NCI-H526 treated with DMSO at 0.1 percent for 48 hours (cell line): ENCODE measurements around the gene F2R.

ENCODE experiments used
- DNase-seq: peaks from one replicate; lab custom pipeline; 2025; lab: John Stamatoyannopoulos, UW

Gene F2R

GRCh38 chr5:76690704-76691466, 25.0 kb upstream of the F2R start:
- no peak for DNase-seq

GRCh38 chr5:76691467-76692273, 24.3 kb upstream of the F2R start:
- DNase-seq: no peak

DNA sequence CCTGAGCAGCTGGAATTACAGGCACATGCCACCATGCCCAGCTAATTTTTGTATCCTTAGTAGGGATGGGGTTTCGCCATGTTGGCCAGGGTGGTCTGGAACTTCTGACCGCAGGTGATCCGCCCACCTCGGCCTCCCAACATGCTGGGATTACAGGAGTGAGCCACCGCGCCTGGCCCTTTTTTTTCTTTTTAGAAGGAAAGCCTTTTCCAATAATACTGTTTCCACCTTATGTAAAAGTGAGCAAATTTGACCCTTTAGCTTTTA, 23.7 kb upstream of the F2R start:
- DNase-seq: no peak

DNA sequence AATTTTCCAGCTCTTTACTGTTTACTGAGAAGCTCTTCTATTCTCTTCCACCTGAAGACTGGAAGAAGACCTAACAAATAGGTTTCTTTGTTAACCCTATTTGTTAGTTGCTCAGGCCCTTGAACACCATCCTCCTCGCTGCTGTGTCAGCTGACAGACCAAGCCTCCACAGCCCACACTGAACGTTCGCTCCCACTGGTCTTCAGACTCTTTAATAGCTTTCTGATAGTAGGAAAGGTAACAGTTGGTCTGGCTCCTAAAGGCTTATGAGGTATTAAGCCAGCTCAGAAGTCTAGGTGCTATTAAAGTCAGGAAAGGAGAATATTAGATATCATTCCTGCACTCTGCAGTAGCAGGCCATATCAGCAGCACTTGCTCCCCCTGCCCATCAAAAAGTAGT, 23.3 kb upstream of the F2R start:
- DNase-seq: no peak

DNA sequence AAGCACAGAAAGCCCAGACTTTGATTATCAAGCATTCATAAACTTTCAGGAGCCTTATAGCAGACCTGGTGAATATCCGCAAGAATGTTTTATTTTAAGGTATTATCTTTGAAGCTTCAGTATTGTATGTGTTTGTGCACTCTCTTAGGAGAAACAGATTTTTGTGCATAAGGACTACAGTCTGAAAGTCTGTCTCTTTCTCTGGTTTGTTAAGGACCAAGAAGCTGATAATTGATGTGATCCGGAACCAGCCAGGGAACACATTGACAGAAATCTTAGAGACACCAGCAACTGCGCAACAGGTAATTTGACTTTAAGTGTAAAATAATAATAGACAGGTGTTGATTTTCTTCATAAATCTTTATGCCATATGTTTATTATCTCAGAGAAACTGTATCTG, 22.8 kb upstream of the F2R start:
- DNase-seq: no peak

DNA sequence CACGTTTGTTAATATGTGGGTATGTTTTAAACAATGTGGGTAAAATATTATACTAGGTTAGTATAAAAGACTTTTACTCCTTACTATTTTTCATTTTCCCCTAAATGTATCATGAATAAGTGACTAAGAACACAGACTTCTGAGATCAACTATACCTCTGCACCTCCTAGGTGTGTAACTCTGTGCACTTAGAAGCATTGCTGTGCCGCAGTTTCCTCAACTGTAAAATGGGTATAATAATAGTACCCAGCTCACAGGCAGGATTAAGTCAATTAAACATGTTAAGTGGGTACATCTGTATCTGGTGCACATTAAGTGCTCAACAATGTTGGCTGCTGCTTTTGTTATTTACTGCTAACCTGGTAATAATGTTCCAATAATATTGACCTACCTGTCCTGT, 21.6 kb upstream of the F2R start:
- DNase-seq: no peak

DNA sequence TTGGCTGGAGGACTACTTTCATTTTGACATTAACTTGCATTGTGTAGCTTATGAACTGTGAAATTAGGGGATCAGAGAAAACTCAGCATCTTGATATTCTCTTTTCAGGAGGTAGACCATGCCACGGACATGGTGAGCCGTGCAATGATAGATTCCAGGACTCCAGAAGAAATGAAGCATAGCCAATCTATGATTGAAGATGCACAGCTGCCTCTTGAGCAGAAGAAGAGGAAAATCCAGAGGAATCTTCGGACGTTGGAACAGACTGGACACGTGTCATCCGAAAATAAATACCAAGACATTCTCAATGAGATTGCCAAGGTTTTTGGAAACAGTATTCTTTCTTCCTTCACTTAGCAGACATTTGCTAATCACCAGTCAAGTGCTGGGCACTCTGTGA, 20.6 kb upstream of the F2R start:
- no peak for DNase-seq

GRCh38 chr5:76696251-76696650, 19.7 kb upstream of the F2R start:
- no peak for DNase-seq

DNA sequence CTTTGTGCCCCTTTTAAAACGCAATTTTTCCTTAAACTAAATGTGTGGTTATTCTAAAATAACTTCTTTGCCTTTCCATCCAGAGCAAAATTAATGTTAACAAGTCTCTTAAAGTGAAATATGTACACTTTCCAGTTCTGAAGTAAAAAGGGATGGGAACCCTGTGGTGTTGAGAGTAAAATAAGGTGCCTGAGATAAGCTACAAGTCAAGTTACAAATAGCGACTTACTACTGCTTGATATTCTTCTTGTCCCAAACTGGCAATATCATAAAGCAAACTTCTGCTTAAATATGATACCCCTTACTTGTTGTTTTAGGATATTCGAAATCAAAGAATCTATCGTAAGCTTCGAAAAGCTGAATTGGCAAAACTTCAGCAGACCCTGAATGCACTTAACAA, 18.3 kb upstream of the F2R start:
- no peak for DNase-seq

DNA sequence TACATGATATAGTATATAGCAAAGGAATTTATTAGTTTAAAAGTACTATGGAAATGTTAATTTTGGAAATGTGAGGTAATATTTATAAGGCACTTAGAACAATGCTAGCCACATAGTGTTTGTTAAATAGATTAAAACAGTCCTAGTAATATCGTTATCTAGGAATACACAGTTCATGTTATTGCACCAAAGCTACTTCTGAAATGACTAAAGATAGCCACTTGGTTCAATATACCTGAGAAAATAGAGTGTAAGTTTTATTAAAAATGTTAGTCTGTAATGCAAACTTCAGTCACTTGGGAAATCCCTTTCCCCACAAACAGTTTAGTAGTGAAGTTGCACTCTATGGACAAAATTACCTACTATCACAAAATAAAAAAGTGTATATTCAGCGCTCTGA, 15.4 kb upstream of the F2R start:
- no peak for DNase-seq

GRCh38 chr5:76701298-76701697, 14.6 kb upstream of the F2R start:
- no peak for DNase-seq

- DNase-seq: no peak
These were observed 12.2 kb upstream of the F2R start for GRCh38 chr5:76703707-76704106.

DNA sequence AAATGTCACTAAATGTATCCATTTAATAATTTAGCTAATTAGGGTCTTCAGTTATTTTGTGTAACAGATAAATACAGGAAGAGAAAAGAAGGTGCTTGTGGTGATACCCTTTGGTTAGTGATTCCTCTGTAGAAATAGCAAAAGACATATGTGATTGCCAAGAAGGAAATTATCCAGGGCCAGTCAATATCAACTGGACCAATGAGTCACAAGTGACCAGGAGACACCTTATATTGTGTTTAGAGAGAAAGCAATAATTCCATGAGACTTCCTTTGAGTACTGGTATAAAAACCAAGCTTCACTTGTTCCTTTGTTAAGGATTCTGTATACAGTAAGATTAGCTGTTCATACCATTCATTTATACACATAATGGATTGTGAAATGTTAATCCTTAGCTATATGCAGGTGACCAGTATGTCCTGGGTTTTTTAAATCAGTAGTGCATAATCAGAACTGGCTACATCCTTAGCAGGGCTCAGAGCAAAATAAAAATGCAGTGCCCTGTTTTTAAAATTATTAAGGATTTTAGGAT, 11.7 kb upstream of the F2R start:
- DNase-seq: no peak

GRCh38 chr5:76705574-76705973, 10.4 kb upstream of the F2R start:
- DNase-seq: no peak

- no peak for DNase-seq
These were observed 6.2 kb upstream of the F2R start for GRCh38 chr5:76709762-76710161.

DNA sequence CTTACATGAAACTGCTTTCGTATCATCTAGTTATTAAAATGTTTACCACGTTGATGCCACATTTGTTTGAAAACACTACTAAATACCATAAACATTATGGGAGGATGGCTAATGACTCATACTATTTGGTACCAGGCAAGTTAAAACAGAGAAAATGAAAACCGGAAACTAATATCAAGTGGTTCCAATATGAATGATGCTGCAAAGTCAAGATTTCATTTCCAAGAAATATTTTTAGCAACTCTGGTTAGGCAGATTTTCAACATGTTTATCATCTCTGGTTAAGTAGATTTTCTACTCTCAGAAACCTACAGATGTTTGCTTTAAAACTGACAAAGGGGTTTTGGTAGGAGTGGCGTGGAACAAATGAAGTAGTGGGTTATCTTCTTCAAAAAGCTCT, 4.9 kb upstream of the F2R start:
- DNase-seq: no peak

DNA sequence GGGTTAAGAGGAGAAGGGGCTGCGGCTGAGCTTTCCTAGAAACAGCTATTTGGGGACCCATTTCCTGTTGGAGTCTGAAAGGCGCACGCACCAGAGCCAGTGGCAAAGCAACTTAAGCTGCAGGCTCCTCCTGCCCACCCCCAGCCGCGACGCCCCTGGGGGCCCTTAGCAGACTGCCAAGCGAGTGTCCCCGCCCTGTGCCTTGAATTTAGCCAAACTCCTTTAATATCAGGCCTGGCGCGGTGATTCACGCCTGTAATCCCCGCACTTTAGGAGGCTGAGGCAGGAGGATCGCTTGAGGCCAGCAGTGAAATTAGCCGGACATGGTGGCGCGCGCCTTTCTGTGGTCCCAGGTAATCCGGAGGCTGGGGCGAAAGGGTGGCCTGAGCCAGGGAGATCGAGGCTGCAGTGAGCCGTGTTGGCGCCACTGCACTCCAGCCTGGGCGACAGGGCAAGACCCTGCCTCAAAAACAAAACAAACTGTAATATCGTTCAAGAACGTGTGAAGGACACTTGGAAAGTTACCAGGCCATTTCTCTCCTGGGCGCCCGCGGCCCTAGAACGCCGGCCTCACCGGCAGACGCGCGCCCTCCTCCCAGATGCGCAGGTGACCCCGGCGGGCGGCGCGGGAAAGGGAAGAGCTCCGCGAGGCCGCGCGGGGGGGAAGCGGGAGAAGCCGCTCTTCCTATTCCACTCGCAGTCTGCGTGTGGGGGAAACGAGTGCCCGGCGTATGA, 1.0 kb upstream of the F2R start:
- no peak for DNase-seq

DNA sequence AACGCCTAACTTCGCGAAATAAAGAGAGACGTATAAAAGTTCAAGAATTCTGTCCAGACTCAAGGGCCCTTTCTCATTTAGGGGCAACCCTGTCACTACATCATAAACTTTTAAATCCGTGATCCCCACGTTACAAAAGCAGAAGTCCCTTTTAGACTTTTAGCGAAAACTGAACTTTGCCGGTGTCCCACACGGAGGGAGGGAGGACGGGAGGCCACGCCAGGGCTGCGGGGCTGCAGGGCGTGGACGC, 515 bp upstream of the F2R start:
- DNase-seq: no peak

DNA sequence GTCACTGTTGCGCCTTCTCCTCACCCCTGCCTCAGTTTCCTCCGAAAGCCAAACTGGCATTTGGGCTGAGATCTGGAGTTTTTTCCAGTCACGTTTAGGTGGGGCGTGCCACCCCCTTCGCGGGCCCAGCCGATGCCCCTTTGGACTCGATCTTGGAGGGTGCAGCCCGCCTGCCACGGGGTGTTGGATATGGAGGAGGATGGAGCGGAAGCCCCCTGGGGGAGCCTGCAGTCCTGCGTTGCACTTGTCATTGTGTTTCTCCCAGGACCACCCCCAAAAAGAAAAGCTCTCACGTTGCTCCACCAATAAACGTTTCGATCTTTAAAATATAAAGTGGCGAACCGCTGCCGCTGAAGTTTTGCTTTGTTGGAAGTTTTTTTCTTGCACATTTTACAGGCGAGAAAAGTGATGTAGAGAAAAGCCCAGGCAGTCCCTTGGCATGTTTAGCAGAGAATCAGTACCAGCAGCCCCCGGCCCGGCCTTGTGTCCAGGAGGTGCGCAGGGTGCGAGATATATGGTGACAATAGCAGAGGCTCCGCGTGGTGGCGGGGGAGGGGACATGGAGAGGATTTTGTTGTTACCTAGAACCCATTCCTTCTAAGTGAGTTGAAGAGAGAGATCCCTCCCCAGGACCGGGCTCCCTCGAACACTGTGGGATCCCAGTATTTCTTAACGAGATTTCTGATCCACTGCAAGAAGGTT, 681 bp downstream of the F2R start:
- DNase-seq: no peak

DNA sequence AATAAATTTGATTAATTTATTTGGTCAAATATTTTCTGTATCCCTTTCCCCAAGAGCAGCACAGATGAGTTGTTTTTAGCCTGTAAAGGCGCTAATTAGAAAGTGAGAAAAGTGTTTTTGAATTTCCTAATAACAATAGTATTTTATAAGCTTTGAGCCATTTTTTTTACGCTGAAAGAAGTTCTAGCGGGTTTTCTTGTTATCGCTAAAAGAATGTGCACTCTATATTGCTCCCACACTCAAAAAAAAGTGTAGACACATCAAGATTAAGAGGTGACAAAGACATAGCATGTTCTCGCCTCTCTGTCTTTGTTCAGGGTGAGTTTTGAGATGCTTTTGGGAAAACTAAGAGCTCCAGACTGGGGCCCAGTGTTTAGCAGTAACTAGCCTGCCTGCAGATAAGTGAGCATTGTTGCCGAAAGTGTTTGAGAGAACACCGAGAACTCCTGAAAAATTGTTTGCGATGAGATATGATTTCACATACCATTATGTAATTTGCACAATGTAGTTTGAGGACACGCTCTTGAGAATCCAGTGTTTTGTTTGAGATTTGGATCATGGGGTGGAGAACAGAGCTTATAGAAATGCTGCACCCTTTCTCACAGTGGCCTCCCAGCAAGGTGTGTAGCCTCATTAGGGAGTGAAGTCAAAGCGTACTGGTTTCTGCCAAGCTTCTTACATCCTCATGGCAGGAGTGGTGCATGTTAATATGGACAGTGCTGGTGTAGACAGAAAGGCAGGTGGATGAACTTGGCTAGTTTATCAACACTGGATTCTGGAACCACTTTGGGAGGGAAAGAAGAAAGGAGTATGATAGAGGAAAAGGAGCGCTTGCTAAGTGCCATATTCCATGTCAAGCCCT, 1.5 kb downstream of the F2R start:
- no peak for DNase-seq

DNA sequence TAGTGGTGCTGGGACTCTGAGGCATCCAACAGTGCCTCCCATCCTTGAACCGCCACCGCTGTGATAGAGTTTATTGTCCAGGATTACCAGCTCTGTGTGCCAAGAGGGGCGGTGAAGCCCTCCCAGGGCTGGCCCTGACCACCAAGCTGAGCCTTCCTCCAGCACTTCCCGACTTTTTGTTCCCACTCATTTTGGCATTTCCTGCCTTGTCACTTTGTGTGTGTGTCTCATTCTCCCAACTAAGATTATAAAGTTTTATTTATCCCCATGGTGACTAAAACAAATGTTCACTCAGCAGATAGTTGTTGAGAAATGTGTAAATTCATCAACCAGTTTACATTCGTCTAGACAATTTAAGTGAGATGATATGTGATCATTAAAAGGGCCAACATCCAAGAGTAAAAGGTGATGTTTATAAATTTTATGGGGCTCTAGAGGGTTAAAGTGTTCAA, 2.5 kb downstream of the F2R start:
- no peak for DNase-seq

GRCh38 chr5:76718880-76719279, 3.0 kb downstream of the F2R start:
- no peak for DNase-seq
